NCI-H345 treated with DMSO at 0.1 percent for 48 hours (cell line): ENCODE results near the gene NRP1.
"Not testable (repeated sequence)": the region's sequence is repeated elsewhere in the genome, so short reads cannot be mapped to it uniquely, and the experiment has no call there.

Experiments
- DNase-seq: peaks from one replicate; lab custom pipeline; 2025; ENCODE audit not compliant: unreplicated experiment; lab: John Stamatoyannopoulos, UW

NRP1 gene

GRCh38 chr10:33334153-33334804 lies at the start of gene NRP1:
TSS of gene NRP1 (minus strand) at chr10:33334667. CDS start at chr10:33334382, 285 bp downstream.
- no peak for DNase-seq

DNA sequence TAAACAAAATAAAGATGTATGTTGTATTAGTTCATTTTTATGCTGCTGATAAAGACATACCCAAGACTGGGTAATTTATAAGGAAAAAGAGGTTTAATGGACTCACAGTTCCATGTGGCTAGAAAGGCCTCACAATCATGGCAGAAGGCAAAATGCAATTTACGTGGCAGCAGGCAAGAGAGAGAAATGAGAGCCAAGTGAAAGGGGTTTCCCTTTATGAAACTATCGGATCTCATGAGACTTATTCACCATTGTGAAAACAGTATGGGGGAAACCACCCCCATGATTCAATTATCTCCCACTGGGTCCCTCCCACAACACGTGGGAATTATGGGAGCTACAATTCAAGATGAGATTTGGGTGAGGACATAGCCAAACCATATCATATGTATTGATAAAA lies 49.7 kb upstream of the NRP1 start:
- DNase-seq: not testable (repeated sequence)

- no peak for DNase-seq
Observed at GRCh38 chr10:33382921-33383713, 48.6 kb upstream of the NRP1 start.

DNA sequence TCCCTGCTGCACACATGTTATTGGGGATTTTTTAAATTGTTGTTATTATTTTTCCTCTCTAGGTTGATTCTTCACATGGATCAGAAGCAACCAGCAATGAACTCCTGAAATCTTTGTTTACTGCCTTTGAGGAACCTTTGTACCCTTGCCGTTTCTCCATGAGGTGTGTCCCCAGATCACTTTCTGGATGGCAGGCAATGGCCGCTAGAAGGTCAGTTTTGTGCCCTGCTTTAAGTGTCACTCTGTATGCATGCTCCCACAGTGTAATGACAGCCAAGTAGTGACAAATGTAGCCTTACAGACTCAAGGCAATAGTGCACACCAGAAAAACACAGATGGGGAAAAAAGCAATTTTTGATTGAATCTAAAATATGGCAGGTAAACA lies 47.7 kb upstream of the NRP1 start:
- DNase-seq: no peak

- no peak for DNase-seq
Observed at GRCh38 chr10:33381451-33382215, 47.2 kb upstream of the NRP1 start.

DNA sequence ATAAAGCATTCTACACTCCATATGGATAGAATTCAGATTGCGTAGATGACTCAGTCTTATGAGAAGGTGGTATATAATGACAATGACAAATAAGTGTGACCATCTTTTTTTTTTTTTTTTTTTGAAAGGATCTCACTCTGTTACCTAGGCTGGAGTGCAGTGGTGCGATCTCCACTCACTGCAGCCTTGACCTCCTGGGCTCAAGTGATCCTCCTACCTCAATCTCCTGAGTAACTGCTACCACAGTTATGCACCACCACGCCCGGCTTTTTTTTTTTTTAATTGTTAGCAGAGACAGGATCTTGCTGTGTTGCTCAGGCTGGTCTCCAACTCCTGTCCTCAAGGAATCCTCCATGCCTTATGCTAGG lies 43.2 kb upstream of the NRP1 start:
- DNase-seq: no peak

GRCh38 chr10:33376976-33377657 lies 42.6 kb upstream of the NRP1 start:
- no peak for DNase-seq

GRCh38 chr10:33376476-33376875 lies 42.0 kb upstream of the NRP1 start:
- DNase-seq: no peak

DNA sequence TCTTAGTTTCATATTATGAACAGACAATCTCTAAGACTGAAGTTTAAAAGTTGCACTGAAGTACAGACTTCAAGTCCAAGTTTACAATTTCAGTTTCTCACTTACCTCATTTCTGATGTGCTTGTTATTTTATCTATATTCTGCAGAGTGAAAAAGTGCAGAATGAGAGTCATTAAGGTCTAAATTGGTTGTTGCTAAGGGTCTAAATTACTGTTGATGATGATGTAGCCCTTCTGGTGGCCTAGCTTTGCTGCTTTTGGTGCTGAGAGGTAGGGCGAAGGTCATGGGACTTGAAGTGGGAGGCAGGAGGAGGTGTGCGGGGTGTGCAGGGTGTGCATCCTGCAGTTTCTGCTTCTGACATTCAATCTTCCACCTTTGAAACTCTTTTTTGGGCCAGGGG lies 38.8 kb upstream of the NRP1 start:
- DNase-seq: no peak

DNA sequence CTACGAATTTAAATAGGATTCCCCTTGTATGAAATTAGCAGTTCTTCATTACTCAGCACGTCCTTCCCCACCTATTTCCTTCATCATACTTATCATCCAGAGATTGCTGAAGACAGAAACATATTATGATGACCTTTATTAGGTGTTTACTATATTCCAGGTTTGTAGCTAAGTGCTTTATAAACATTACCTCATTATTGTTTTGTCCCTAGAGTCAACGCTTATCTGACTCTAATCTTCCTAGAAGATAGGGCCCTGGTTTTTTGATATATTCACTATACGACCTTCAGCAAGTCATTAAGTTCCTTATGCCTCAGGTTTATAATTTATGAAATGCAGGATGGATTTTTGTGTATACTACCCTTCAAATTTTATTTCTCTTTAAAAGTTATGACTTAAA lies 36.8 kb upstream of the NRP1 start:
- DNase-seq: no peak

DNA sequence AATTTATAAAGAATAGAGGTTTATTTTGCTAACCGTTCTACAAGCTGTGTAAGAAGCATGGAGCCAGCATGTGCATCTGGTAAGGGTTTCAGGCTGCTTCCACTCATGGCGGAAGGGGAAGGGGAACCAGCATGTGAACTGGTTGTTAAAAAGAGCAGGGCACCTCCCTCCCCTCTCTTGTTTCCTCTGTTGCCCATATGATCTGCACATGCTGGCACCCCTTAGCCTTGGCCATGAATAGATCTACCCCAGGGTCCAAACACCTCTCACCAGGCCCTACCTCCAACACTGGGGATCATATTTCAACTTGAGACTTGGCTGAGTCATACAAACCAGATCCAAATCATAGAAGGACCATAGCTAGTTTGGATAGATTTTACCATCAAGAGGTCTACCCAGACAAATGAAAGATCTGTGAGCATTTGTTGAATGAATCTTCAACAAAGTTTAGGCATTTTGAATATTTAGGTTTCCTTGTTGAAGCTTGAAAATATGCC lies 36.0 kb upstream of the NRP1 start:
- no peak for DNase-seq

DNA sequence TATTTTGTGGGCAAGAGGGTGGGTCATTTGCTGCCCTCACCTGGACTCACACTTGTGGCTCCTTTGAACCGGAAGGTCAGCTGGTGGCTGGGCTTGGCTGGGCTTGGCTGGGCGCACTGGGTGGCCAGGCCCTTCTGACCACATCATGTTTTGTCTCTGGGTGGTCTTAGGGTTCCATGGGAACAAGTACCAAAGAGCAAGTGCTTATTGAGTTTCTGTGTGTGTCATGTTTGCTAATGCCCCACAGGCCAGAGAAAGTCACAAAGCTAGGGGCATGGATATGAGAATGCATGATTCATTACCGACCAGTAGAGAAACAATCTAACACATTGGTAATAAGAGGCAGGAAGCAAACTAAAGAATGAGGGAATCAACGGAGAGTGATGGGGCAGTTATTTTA lies 33.6 kb upstream of the NRP1 start:
- DNase-seq: no peak

GRCh38 chr10:33365871-33366411 lies 31.5 kb upstream of the NRP1 start:
- DNase-seq: no peak

DNA sequence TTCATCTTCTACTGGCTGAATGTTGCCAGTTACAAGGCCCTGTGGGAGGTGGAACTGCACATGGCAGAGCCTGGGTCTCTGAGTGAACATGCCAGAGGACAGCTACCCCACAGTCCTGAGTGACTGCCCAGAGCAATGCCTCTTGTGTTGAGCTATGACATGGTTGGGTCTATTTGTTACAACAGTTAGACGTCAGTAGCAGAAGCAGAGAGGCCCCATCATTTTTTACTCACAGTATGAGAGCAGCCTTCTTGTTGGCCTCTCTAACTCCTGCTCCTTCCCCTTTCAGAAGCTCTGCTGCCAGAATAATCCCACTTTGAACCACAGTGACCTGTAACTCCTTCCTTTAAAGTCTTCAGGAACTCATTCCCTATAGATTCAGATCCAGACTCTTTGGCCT lies 30.8 kb upstream of the NRP1 start:
- no peak for DNase-seq

DNA sequence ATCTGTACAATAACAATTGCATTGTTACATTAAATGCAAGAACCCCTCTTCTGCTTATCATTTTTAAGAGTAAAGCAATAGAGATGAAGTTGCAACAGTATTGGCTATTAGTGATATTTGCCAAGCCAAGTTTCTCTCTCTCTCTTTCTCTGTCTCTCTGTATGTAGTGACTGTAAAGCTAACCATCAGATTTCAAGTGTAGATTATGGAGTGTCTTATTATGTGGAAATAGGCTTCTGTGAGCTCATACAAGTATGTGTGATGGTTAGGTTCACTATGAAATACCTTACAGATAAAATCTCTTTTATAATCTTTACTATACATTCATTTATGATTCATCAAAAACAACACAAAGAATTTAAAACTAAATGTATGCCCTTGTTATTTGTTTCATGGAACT lies 28.6 kb upstream of the NRP1 start:
- no peak for DNase-seq

DNA sequence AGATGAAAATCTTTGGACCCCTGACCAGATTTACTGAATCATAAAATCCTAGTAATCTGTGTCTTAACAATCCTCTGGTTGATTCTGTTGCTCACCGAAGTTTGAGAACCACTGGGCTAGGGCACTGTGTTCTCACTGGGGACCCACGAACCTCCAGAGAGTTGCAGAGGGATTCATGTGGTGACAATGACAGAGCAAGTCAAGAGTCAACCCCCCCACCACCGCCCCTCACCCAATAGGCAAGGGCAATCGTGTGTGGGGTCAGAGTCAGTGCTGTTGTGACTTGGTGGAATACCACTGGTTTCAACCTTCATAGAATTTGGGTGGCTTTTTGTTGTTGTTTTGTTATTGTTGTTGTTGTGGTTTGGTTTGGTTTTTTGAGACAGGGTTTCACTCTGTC lies 23.5 kb upstream of the NRP1 start:
- no peak for DNase-seq

DNA sequence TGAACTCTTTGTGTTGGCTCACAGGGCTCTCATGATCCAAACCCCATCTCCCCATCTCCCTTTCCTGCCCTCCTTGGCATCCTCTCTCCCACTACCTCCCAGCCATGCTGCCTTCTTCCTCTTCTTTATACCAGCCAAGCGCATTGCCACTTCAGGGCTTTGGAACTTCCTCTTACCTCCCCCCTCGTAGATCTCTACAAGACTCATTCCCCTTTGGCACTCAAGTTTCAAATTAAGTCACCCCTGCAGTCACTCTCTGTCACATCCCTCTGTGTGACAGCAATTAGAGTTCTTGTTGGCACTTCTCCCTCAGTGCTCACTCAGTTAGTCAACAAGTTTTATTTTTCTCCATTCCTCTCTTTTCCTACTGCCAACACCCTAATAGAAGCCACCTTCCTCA lies 20.8 kb upstream of the NRP1 start:
- DNase-seq: no peak

DNA sequence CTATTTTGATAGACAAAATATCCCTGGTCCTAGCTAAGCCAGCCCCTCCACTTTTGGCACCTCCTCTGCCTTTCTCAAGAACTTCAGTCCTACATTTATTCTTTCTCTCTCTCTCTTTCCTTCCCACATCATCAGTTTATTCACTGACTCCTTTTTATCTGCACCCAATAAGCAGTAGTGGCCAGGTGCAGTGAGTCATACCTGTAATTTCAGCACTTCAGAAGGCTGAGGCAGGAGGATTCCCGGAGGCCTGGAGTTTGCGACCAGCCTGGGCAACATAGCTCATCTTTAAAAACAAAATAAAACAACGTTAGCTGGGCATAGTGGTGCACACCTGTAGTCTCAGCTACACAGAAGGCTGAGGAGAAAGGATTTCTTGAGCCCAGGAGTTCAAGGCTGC lies 19.4 kb upstream of the NRP1 start:
- no peak for DNase-seq

- DNase-seq: no peak
Observed at GRCh38 chr10:33353334-33353733, 18.9 kb upstream of the NRP1 start.

DNA sequence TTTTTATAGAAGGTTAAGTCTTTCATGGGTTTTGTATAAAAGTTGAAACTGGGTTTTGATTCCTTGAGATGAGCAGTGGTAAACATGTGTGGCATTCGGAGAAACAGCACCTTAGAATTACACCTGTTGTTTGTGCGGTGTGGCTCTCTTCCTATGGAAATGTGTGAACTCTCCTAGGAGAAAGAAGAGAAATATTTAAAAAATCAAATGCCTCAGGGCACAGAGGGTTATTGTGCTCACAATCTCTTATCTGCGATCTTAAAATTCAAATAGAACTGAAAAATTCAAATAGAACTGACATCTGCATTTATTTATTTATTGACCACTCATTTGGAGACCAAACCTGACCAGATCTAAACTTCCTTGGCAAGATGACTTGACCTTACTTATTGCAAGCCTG lies 18.1 kb upstream of the NRP1 start:
- DNase-seq: no peak

- DNase-seq: no peak
Observed at GRCh38 chr10:33352175-33352574, 17.7 kb upstream of the NRP1 start.
